A549 treated with CORT108297 at 1 μM for 4 hours (cell line): ENCODE data around the gene UBC. TPM values are rescaled to one million over a fixed set of nuclear protein-coding genes. Genes with fewer than 3 reads are reported as not detected.

ENCODE experiments used
- total RNA-seq: library from RNA; stranded (reverse); fragments of 200-300 nt; extraction: Qiagen RNA extraction; gene quantifications from 5 replicates; pipeline ENCODE4 v1.2.3, GENCODE V29; 2022

Gene UBC
- total RNA-seq: 1,226 to 1,665 TPM (median 1,286 TPM) in 5 replicates

GRCh38 chr12:124914392-124915238 is at the start of gene UBC:
TSS of gene UBC (minus strand) at chr12:124914650. CDS start at chr12:124913771, 879 bp downstream.

GRCh38 chr12:124863416-124864325 is 50.8 kb downstream of the UBC start, which contains the start of gene SCARB1:
TSS of gene SCARB1 (minus strand) at chr12:124863864. CDS start at chr12:124863720, 144 bp downstream.

Other genes starting within 250 kb of the UBC start
- 109 to 176 TPM (median 166 TPM) in 5 replicates for gene SCARB1, start 50.8 kb downstream of the UBC start, total RNA-seq
- 33.8 to 46.3 TPM (median 44.6 TPM) in 5 replicates for gene DHX37, start 74.5 kb upstream of the UBC start, total RNA-seq
- gene BRI3BP, start 79.0 kb upstream of the UBC start, total RNA-seq: 17.9 to 22.4 TPM (median 20.4 TPM) in 5 replicates
- 16.0 to 19.1 TPM (median 17.9 TPM) in 5 replicates for gene AACS, start 150.8 kb upstream of the UBC start, total RNA-seq